HCT116 (cell line): ENCODE data around the gene PPP2R5C. TPM values are rescaled to one million over a fixed set of nuclear protein-coding genes. Genes with fewer than 3 reads are reported as not detected.
A peak's percentile ranks its signal among the peaks of the same experiment; 100 is the strongest.
"Not testable (repeated sequence)": the region's sequence is repeated elsewhere in the genome, so short reads cannot be mapped to it uniquely, and the experiment has no call there.

Source experiments
- ATAC-seq: fragments of 200-7000 bp; cut with Tn5 transposase; 2 replicates; pipeline ENCODE4 v1.9.1; 2020; ENCODE audit warnings: mild to moderate bottlenecking, moderate library complexity
- Bru-seq: library from RNA; stranded (reverse); fragments of 400-500 nt; gene quantifications from one replicate; lab custom pipeline; 2021; lab: Mats Ljungman, UMichigan
- BruChase-seq, 2 experiments: library from RNA; stranded (reverse); fragments of 400-500 nt; gene quantifications; one replicate each; lab custom pipeline; 2021; lab: Mats Ljungman, UMichigan
- BruUV-seq: library from RNA; stranded (reverse); fragments of 400-500 nt; replicated peaks from 2 replicates; lab custom pipeline; 2021; lab: Mats Ljungman, UMichigan
- CTCF ChIA-PET: fragments of 300-600 bp; sonication (Branson Sonifier 250); formaldehyde crosslinking; loops from one replicate; lab custom pipeline; 2021; ENCODE audit warnings: antibody characterized with exemption; lab: Charles Lee
- POLR2A ChIA-PET: fragments of 300-600, 350-600 bp; sonication (Branson Sonifier 250); formaldehyde crosslinking; loops from one replicate; lab custom pipeline; 2021; ENCODE audit warnings: antibody characterized with exemption; lab: Charles Lee
- RAD21 ChIA-PET, 2 experiments: fragments of 300-600 bp; sonication (Branson Sonifier 250); formaldehyde crosslinking; loops; one replicate each; lab custom pipeline; 2023; ENCODE audit warnings: low total read pairs in 2 of 2; ENCODE audit not compliant: uncharacterized antibody in 2 of 2, unreplicated experiment in 2 of 2, low non-redundant PET in 1 of 2; lab: Charles Lee
- DNase-seq: peaks from one replicate; pipeline ENCODE4 v3.0.0-alpha.2; 2010; ENCODE audit warnings: low read depth, low spot score
- H2AFZ ChIP-seq: fragments of 200-600 bp; shearing (Covaris generic), sonication (generic); 2 replicates; pipeline ENCODE4 v1.6.1; 2017; ENCODE audit warnings: low read depth, mixed run types, mixed read lengths, antibody characterized with exemption, low read length; ENCODE audit not compliant: poor library complexity, severe bottlenecking
- H3K27ac ChIP-seq: 2 replicates; pipeline ENCODE4 v1.5.1; 2012; ENCODE audit warnings: low read depth, low read length
- H3K27me3 ChIP-seq: fragments of 200-600 bp; sonication (generic); 2 replicates; pipeline ENCODE4 v1.6.1; 2016; ENCODE audit warnings: mixed run types, low read length, mixed read lengths; ENCODE audit not compliant: insufficient read depth
- H3K36me3 ChIP-seq, 2 experiments: fragments of 200-500 bp in 1 of 2; fragments of 200-600 bp in 1 of 2; sonication (Bioruptor generic) in 1 of 2; sonication (generic) in 1 of 2; 2 replicates each; pipeline versions ENCODE4 v1.5.1 to v1.6.1; 2014 to 2016; ENCODE audit warnings: low read length in 2 of 2, inconsistent platforms in 1 of 2, mixed read lengths in 1 of 2, mixed run types in 1 of 2; ENCODE audit not compliant: insufficient read depth in 2 of 2, control insufficient read depth in 1 of 2
- H3K4me1 ChIP-seq, 2 experiments: fragments of 200-600 bp in 1 of 2; sonication (generic) in 1 of 2; 2 replicates each; pipeline versions ENCODE4 v1.5.1 to v1.6.1; 2012 to 2017; ENCODE audit warnings: low read length in 2 of 2, inconsistent platforms in 1 of 2, mild to moderate bottlenecking in 1 of 2, mixed read lengths in 1 of 2, mixed run types in 1 of 2, moderate library complexity in 1 of 2; ENCODE audit not compliant: insufficient read depth in 2 of 2, control insufficient read depth in 1 of 2
- H3K4me2 ChIP-seq: fragments of 200-600 bp; sonication (generic); 2 replicates; pipeline ENCODE4 v1.6.1; 2017; ENCODE audit warnings: mixed run types, low read length, mixed read lengths
- H3K4me3 ChIP-seq, 2 experiments: fragments of 200-600 bp in 1 of 2; sonication (generic) in 1 of 2; replicated peaks in 1 of 2; 2 replicates each; pipeline ENCODE4 v1.5.1; 2011 to 2016; ENCODE audit warnings: low read length in 2 of 2, control low read depth in 1 of 2, low read depth in 1 of 2, mild to moderate bottlenecking in 1 of 2, mixed read lengths in 1 of 2, mixed run types in 1 of 2
- H3K79me2 ChIP-seq: fragments of 200-600 bp; sonication (generic); 2 replicates; pipeline ENCODE4 v1.6.1; 2017; ENCODE audit warnings: mild to moderate bottlenecking, mixed run types, low read length, moderate library complexity, mixed read lengths; ENCODE audit not compliant: insufficient read depth
- H3K9ac ChIP-seq: fragments of 200-600 bp; sonication (generic); 2 replicates; pipeline ENCODE4 v1.6.1; 2016; ENCODE audit warnings: low read length, mixed read lengths
- H3K9me2 ChIP-seq: fragments of 200-600 bp; sonication (generic), shearing (Covaris generic); 2 replicates; pipeline ENCODE4 v1.6.1; 2017; ENCODE audit warnings: mixed run types, mild to moderate bottlenecking, moderate library complexity; ENCODE audit not compliant: insufficient read depth
- H3K9me3 ChIP-seq, 2 experiments: fragments of 200-500 bp in 1 of 2; fragments of 200-600 bp in 1 of 2; sonication (Bioruptor generic) in 1 of 2; sonication (generic) in 1 of 2; 2 replicates each; pipeline ENCODE4 v1.6.1; 2014 to 2017; ENCODE audit warnings: low read length in 2 of 2, mixed read lengths in 2 of 2, inconsistent platforms in 1 of 2, low read depth in 1 of 2, mild to moderate bottlenecking in 1 of 2, mixed run types in 1 of 2, moderate library complexity in 1 of 2; ENCODE audit not compliant: control insufficient read depth in 1 of 2, insufficient read depth in 1 of 2
- H4K20me1 ChIP-seq: fragments of 200-600 bp; sonication (generic), shearing (Covaris generic); 2 replicates; pipeline ENCODE4 v1.6.1; 2017; ENCODE audit warnings: mixed run types, mild to moderate bottlenecking, moderate library complexity; ENCODE audit not compliant: insufficient read depth
- EGR1 ChIP-seq: IDR thresholded peaks from 2 replicates; pipeline ENCODE4 v1.6.1; 2012; ENCODE audit warnings: low read depth
- EZH2 ChIP-seq: fragments of 200-600 bp; sonication (generic); IDR thresholded peaks from 2 replicates; pipeline ENCODE4 v1.6.1; 2017; ENCODE audit warnings: antibody characterized with exemption, mixed run types
- EZH2phosphoT487 ChIP-seq: fragments of 200-600 bp; IDR thresholded peaks from 2 replicates; pipeline ENCODE4 v1.6.1; 2018; ENCODE audit warnings: antibody characterized with exemption, borderline replicate concordance
- FOSL1 ChIP-seq: IDR thresholded peaks from 2 replicates; pipeline ENCODE4 v1.6.1; 2012; ENCODE audit warnings: low read depth
- RAD21 ChIP-seq: IDR thresholded peaks from 2 replicates; pipeline ENCODE4 v1.6.1; 2012; ENCODE audit warnings: low read depth, mild to moderate bottlenecking
- SP1 ChIP-seq: IDR thresholded peaks from 2 replicates; pipeline ENCODE4 v1.6.1; 2012; ENCODE audit warnings: low read depth
- SRF ChIP-seq: IDR thresholded peaks from 2 replicates; pipeline ENCODE4 v1.6.1; 2012; ENCODE audit warnings: low read depth
- TCF7L2 ChIP-seq: IDR thresholded peaks from 2 replicates; pipeline ENCODE4 v1.7.0; 2011; ENCODE audit warnings: borderline replicate concordance, inconsistent platforms; ENCODE audit not compliant: insufficient read depth, insufficient read length; ENCODE audit errors: extremely low read depth
- YY1 ChIP-seq: IDR thresholded peaks from 2 replicates; pipeline ENCODE4 v1.6.1; 2011; ENCODE audit warnings: low read length, low read depth, moderate library complexity, mild to moderate bottlenecking; ENCODE audit not compliant: insufficient replicate concordance; ENCODE audit errors: extremely low read depth
- ZFX ChIP-seq: fragments of 450-650 bp; IDR thresholded peaks from 2 replicates; pipeline ENCODE4 v1.6.1; 2017
- ZNF274 ChIP-seq: fragments of 200-500 bp; sonication (Bioruptor generic); IDR thresholded peaks from 2 replicates; pipeline ENCODE4 v1.6.1; 2014; ENCODE audit warnings: mild to moderate bottlenecking, low read depth, low read length, inconsistent platforms
- intact Hi-C: fragments of 100-400 bp; cut with micrococcal nuclease; formaldehyde crosslinking; loops from 2 replicates; pipeline ENCODE4 v1.10.0; 2022
- long read RNA-seq: library from polyadenylated mRNA; unstranded; transcript quantifications from one replicate; pipeline ENCODE4 v2.0.0, GENCODE V29; 2021; ENCODE audit not compliant: unreplicated experiment
- polyA plus RNA-seq: library from polyadenylated mRNA; unstranded; fragments of >200 nt; gene quantifications from 2 replicates; pipeline ENCODE4 v1.2.1, GENCODE V29; 2012; ENCODE audit warnings: missing spikeins
- total RNA-seq: library from RNA; stranded (reverse); gene quantifications from one replicate; pipeline ENCODE4 v1.2.1, GENCODE V29; 2021; ENCODE audit not compliant: unreplicated experiment
- TF ChIP-seq, protein P1 (sequence below): IDR thresholded peaks from 2 replicates; pipeline ENCODE4 v1.6.1; 2012

Gene PPP2R5C
- total RNA-seq (117 TPM), Bru-seq, nascent RNA (percentile 81 among the genes with signal in this experiment), BruChase-seq, experiment 1, labeled RNA remaining after a 6-hour chase (percentile 79 among the genes with signal in this experiment), BruChase-seq, experiment 2, labeled RNA remaining after a 2-hour chase (percentile 74 among the genes with signal in this experiment)
- polyA plus RNA-seq: 66.7 and 78.7 TPM in 2 replicates
- long read RNA-seq, full-length matches to known transcripts: 69 of 122 reads
- long read RNA-seq, partial matches to known transcripts: 40 of 122 reads
- long read RNA-seq, other reads (novel, unspliced or antisense): 13 of 122 reads

DNA sequence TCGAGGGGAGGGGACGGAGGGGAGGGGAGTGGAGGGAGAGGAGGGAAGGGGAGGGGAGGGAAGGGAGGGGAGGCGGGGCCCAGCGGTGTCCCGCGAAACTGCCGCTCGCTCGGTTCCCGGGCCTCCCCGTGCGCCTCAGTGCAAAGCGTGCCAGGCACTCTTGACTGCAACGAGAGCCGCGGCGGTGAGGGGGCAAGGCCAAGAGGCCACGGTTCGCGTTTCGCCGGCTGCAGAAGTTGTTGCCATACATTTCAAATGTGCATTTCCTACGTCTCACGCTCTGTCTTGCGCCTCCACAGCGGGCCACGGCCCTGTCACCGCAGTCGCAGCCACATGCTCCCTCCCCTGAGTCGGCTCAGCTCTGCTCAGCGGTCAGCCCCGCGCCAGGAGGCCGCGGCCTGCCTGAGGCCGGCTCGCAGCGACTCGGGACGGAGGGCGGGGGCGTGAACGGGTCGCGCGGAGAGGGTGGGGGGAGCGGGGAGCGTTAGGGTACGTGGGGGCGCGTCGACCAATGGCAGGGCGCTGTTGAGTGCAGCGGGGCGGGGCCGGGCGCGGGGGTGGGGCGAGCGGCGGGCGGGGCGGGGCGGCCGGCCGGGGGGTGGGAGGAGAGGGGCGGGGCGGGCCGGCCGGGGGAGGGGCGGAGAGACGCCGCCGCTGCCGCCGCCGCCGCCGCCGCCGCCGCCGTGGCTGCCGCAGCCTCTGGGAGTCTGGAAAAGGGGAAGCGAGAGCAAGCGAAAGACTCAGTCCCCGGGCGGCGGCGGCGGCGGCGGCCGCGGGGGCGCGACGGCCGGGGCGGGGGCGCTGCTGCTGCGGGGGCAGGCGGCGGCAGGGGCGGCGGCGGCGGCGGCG, at the start of gene PPP2R5C:
PPP2R5C (plus strand) TSS at position 678 of the 849 bp plus-strand sequence. CDS start 185 bp downstream, outside the sequence.
- Histone ChIP-seq H3K9ac (peak within 1 kb of the TSS; percentile 67), H3K4me2 (peak within 1 kb of the TSS; percentile 100), H3K4me1 (peaks cover 9 to 16% of the 10 kb centered on the region in 2 experiments), H3K36me3 (peaks cover 0 to 3% of the 10 kb centered on the region in 2 experiments; a peak in 1 of 4 replicates), H3K79me2 (no peaks in the 10 kb centered on the region), H3K27me3 (no peaks in the 10 kb centered on the region), H3K9me2 (no peaks in the 10 kb centered on the region), H3K4me3 (peak within 1 kb of the TSS; percentile 60 to 81), H2AFZ (peak within 1 kb of the TSS; percentile 77), H3K27ac (peak within 1 kb of the TSS; percentile 65; the same call in 1 of the 2 replicates), H3K9me3 (no peaks in the 10 kb centered on the region), H4K20me1 (no peaks in the 10 kb centered on the region)
- DNase-seq (peak; percentile 62), ATAC-seq (peak; percentile 82)
- TF ChIP-seq EZH2: no peak
- peak; percentile 84 for TF ChIP-seq EGR1
- TF ChIP-seq FOSL1: no peak
- TF ChIP-seq SRF: no peak
- TF ChIP-seq RAD21: no peak
- no peak for TF ChIP-seq ZNF274
- TF ChIP-seq SP1: peak; percentile 57; the same call in 1 of the 2 replicates
- TF ChIP-seq TCF7L2: no peak
- no peak for TF ChIP-seq YY1
- TF ChIP-seq EZH2phosphoT487: no peak
- TF ChIP-seq, protein P1, sequence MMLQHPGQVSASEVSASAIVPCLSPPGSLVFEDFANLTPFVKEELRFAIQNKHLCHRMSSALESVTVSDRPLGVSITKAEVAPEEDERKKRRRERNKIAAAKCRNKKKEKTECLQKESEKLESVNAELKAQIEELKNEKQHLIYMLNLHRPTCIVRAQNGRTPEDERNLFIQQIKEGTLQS: no peak
- TF ChIP-seq ZFX: no peak
- CTCF ChIA-PET: interaction anchor here (0.7 to 2.3 kb wide), 6 partner anchors 10 to 763 kb away, joined by 3 to 25 read pairs (median 4); no protein-coding TSS in a partner anchor
- RAD21 ChIA-PET: interaction anchor here (0.8 to 0.9 kb wide), 2 partner anchors 10 to 54 kb away, joined by 6 to 8 read pairs; no protein-coding TSS in a partner anchor
- POLR2A ChIA-PET: interaction anchor here (0.8 to 1.3 kb wide), 3 partner anchors 30 to 187 kb away, joined by 3 to 4 read pairs (median 3); no protein-coding TSS in a partner anchor
- intact Hi-C loops: no loop called here
- no TSS peak for BruUV-seq

DNA sequence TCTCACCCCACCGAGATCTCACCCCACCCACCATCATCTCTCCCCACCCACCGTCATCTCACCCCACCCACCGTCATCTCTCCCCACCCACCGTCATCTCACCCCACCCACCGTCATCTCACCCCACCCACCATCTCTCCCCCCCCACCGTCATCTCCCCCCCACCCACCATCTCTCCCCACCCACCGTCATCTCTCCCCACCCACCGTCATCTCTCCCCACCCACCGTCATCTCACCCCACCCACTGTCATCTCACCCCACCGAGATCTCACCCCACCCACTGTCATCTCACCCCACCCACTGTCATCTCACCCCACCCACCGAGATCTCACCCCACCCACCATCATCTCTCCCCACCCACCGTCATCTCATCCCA, 49.7 kb upstream of the PPP2R5C start:
- H3K27me3 ChIP-seq, H3K9me2 ChIP-seq, H3K27ac ChIP-seq, H3K4me3 ChIP-seq, CTCF ChIA-PET, RAD21 ChIA-PET, ATAC-seq, POLR2A ChIA-PET, H3K9me3 ChIP-seq, H3K4me2 ChIP-seq, H3K79me2 ChIP-seq, H3K36me3 ChIP-seq, H4K20me1 ChIP-seq, intact Hi-C loops, DNase-seq, BruUV-seq, H2AFZ ChIP-seq, H3K9ac ChIP-seq: not testable (repeated sequence)
- H3K4me1 ChIP-seq: peaks cover 2 to 21% of the 10 kb centered on the region in 2 experiments
